ENCODE data around the gene STK38.
A peak's percentile ranks its signal among the peaks of the same experiment; 100 is the strongest.

Gene STK38

GRCh38 chr6:36546920-36547645 is at the start of gene STK38:
STK38 (minus strand) TSS chr6:36547479; CDS start chr6:36540202, 7,277 bp downstream.
- peak; percentile 12 for TF ChIP-seq CTCF (IDR thresholded peaks at IDR 0.05; ENCODE audit: low read length, missing control alignments)
- peak within 1 kb of the TSS; percentile 97 for H3K4me3 ChIP-seq (replicated peaks; ENCODE audit: low read depth, low read length)
- peak; percentile 88 for DNase-seq (ENCODE audit: low read depth)

GRCh38 chr6:36596356-36596755 is 49.1 kb upstream of the STK38 start:
- no peak for TF ChIP-seq CTCF (IDR thresholded peaks at IDR 0.05; ENCODE audit: low read length, missing control alignments)
- no peak for DNase-seq (ENCODE audit: low read depth)

GRCh38 chr6:36594816-36595643 is 47.8 kb upstream of the STK38 start:
- peak overlapping the region; percentile 97 for H3K4me3 ChIP-seq (replicated peaks; ENCODE audit: low read depth, low read length)
- DNase-seq (ENCODE audit: low read depth), result peak; percentile 75
- TF ChIP-seq CTCF (IDR thresholded peaks at IDR 0.05; ENCODE audit: low read length, missing control alignments), result no peak

More at GRCh38 chr6:36596356-36596755, 49.1 kb upstream of the STK38 start:
- peak overlapping the region; percentile 97 for H3K4me3 ChIP-seq (replicated peaks; ENCODE audit: low read depth, low read length)

- peak; percentile 43 for TF ChIP-seq CTCF (IDR thresholded peaks at IDR 0.05; ENCODE audit: low read length, missing control alignments)
- DNase-seq (ENCODE audit: low read depth), result peak; percentile 99
- peak within 1 kb of the TSS; percentile 97 for H3K4me3 ChIP-seq (replicated peaks; ENCODE audit: low read depth, low read length)
Observed at GRCh38 chr6:36594029-36594815, 46.9 kb upstream of the STK38 start, which contains the start of gene SRSF3. SRSF3 (plus strand) TSS chr6:36594362; CDS start chr6:36596763, 2,401 bp downstream.

GRCh38 chr6:36593569-36594028 is 46.3 kb upstream of the STK38 start:
- TF ChIP-seq CTCF (IDR thresholded peaks at IDR 0.05; ENCODE audit: low read length, missing control alignments), result no peak
- peak overlapping the region; percentile 97 for H3K4me3 ChIP-seq (replicated peaks; ENCODE audit: low read depth, low read length)
- no peak for DNase-seq (ENCODE audit: low read depth)

- no peak for TF ChIP-seq CTCF (IDR thresholded peaks at IDR 0.05; ENCODE audit: low read length, missing control alignments)
- no peak overlapping the region for H3K4me3 ChIP-seq (replicated peaks; ENCODE audit: low read depth, low read length)
Observed at GRCh38 chr6:36592221-36592655, 45.0 kb upstream of the STK38 start.

More at GRCh38 chr6:36592221-36592655, 45.0 kb upstream of the STK38 start:
- no peak for DNase-seq (ENCODE audit: low read depth)
